ENCODE data around the gene HTR2B.

DNA sequence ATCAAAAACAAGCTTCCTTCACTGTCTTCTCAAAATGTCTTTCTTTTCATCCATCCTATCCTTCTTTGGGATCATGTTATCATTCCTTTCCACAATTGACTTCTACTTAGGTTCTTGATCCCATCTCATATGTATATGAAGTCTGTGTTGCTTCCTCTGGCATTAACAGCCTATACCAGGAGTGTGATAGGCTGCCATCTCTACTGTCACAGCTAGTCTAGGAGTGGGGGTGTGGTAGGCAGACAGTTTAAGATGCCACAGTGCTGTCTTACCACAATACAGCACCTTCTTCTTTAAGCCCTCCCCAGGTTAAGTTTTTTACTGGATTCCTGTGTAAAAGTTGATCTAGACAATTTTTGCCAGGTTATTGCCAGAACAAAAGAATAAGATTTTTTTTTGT is 3.7 kb upstream of the HTR2B start:
- TF ChIP-seq, protein P1, sequence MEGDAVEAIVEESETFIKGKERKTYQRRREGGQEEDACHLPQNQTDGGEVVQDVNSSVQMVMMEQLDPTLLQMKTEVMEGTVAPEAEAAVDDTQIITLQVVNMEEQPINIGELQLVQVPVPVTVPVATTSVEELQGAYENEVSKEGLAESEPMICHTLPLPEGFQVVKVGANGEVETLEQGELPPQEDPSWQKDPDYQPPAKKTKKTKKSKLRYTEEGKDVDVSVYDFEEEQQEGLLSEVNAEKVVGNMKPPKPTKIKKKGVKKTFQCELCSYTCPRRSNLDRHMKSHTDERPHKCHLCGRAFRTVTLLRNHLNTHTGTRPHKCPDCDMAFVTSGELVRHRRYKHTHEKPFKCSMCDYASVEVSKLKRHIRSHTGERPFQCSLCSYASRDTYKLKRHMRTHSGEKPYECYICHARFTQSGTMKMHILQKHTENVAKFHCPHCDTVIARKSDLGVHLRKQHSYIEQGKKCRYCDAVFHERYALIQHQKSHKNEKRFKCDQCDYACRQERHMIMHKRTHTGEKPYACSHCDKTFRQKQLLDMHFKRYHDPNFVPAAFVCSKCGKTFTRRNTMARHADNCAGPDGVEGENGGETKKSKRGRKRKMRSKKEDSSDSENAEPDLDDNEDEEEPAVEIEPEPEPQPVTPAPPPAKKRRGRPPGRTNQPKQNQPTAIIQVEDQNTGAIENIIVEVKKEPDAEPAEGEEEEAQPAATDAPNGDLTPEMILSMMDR (IDR thresholded peaks at IDR 0.05), result no peak
- no peak for TF ChIP-seq POLR2A (IDR thresholded peaks at IDR 0.05)

Data from tibial nerve (tissue), 3 donors.